Fibroblast of mammary gland (primary cell): Measurements from ENCODE around the gene KCNQ1.

ENCODE experiments used
- DNase-seq: peaks from one replicate; pipeline ENCODE4 v3.0.0-alpha.2; 2010; ENCODE audit warnings: low read depth
- H3K4me3 ChIP-seq: 2 replicates; pipeline ENCODE4 v1.5.1; 2011; ENCODE audit warnings: low read depth, mild to moderate bottlenecking, low read length, moderate library complexity; ENCODE audit not compliant: control insufficient read depth
- TF ChIP-seq, protein P1 (sequence below): conservative IDR thresholded peaks from 2 replicates; pipeline ENCODE4 v1.5.1; 2011; ENCODE audit warnings: low read depth, low read length, inconsistent platforms; ENCODE audit not compliant: control insufficient read depth, insufficient read depth

The KCNQ1 gene

DNA sequence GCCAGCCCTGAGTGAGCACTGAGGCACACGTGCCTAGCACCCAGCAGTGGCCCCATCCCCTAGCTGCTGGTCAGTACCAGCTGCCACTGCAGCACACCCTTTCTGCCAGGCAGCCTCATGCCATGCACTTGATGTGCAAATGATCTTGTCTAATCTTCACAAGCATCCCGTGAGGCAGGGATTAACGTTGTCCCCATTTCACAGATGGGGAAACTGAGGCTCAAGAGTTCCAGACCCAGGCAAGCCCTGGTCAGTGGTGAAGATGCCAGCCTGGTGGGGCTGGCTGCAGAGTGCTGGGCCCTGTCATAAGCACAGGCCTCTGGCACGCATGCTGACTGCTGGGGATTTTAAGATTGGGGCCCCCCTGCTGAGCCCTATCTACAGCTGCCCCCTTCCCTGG lies 449.1 kb downstream of the KCNQ1 start:
- no peak overlapping the region for H3K4me3 ChIP-seq
- no peak for DNase-seq
- TF ChIP-seq, protein P1, sequence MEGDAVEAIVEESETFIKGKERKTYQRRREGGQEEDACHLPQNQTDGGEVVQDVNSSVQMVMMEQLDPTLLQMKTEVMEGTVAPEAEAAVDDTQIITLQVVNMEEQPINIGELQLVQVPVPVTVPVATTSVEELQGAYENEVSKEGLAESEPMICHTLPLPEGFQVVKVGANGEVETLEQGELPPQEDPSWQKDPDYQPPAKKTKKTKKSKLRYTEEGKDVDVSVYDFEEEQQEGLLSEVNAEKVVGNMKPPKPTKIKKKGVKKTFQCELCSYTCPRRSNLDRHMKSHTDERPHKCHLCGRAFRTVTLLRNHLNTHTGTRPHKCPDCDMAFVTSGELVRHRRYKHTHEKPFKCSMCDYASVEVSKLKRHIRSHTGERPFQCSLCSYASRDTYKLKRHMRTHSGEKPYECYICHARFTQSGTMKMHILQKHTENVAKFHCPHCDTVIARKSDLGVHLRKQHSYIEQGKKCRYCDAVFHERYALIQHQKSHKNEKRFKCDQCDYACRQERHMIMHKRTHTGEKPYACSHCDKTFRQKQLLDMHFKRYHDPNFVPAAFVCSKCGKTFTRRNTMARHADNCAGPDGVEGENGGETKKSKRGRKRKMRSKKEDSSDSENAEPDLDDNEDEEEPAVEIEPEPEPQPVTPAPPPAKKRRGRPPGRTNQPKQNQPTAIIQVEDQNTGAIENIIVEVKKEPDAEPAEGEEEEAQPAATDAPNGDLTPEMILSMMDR = no peak

- TF ChIP-seq, protein P1 = no peak
- H3K4me3 ChIP-seq = no peak overlapping the region
- no peak for DNase-seq
Measured at GRCh38 chr11:2896047-2896446, 451.2 kb downstream of the KCNQ1 start.

DNA sequence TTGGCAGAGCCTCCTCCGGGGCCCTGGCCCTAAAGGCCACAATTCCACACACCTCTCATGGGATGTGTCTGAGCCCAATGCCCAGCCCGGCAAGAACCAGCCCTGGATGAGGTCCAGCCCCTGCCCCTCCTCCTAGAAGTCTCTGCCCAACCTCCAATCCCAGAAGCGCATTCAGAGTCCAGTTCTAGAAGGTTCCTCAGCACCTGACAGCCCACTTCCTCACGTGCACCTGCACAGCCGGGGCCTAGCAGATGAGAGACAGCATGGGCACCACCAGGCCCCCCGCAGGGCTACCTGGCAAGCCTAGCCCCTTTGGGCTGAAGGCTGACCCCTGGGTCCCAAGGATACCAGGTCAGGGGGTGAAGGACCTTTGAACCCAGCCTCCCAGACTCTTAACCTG lies 452.2 kb downstream of the KCNQ1 start:
- no peak for DNase-seq
- TF ChIP-seq, protein P1 = no peak
- H3K4me3 ChIP-seq = no peak overlapping the region

DNA sequence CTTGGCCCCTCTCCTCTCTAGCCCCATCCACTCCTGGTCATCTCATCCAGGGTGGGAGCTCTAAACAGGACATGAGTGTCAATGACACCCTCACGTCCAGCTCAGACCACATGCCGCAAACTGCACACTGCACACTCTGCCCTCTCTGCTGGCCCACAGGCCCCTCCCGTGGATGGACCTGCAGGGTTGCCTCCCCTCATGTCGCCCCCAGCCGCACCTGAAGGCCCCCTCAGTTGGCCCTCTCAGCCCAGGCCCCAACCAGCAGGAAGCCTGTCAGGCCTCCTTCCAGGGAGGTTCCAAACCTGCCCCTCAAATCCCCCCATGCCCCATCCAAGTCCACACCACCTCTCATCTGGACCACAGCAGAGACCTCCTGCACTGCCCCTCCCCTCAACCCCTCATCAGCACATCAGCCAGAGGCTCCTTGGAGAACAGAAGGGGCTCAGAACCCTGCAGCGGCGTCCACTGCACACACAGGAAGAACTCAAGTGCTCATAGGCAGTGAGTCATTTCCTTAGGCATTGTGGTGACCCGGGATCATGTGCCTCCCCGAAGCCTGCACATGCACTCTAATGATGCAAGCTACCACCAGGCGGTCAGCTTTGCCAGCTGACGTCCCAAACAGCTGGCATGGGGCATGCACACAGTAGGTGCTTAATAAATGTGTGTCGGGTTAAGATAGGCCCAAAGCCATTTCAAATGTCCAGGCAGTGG lies 453.7 kb downstream of the KCNQ1 start:
- H3K4me3 ChIP-seq = no peak overlapping the region
- TF ChIP-seq, protein P1 = no peak
- peak; percentile 91 for DNase-seq
